Kidney capillary endothelial cell (primary cell): ENCODE data around the gene SKP2.
"Not testable (repeated sequence)": the region's sequence is repeated elsewhere in the genome, so short reads cannot be mapped to it uniquely, and the experiment has no call there.

Source experiments
- DNase-seq: peaks from one replicate; pipeline ENCODE4 v3.0.0-alpha.2; 2018; ENCODE audit warnings: low spot score

The SKP2 gene

DNA sequence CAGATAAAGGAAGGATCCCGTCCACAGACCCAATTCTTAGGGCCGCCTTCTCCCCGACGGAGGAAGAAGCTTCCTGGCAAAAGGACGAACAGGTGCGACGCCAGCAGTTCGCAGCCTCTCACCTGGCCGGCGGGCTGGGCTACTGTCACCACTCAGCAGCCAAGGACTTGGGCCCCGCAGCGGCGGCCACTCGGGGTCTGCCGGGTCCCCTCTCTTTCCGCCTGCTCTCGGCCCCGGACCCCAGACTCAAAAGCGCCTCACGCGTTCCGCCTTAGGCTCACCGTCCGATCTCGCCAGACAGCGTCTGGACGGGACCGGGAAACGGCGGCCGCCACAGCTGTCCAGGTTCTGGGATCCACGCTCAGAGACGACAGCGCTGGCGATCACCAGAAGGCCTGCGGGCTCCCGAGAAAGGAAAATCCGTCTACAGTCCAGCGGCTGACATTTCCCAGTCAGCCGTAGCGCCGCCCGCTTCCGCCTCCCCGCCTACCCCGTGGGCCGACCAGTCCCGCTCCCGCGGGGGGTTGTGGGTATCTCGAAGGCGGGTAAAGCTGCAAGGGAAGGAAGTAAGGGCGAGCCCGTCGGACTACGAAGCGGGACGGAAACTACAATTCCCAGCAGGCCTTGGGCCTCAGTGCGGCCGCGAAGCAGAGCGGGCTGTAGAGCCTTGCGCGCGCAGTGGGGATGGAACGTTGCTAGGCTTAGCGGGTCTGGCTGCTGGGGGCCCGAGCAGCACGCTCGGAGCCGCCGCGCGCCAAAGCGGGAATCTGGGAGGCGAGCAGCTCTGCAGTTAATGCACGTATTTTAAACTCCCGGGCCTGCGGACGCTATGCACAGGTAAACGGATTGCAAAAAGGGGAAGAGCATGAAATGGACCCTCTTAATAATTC lies at the start of gene SKP2, which contains the start of gene LMBRD2:
TSS of gene SKP2 (plus strand) at position 678 of the 890 bp plus-strand sequence. CDS start at position 830, 152 bp downstream.
TSS of gene LMBRD2 (minus strand) at position 454 of the 890 bp plus-strand sequence. CDS start 8,538 bp downstream, outside the sequence.
- peak; percentile 97 for DNase-seq

DNA sequence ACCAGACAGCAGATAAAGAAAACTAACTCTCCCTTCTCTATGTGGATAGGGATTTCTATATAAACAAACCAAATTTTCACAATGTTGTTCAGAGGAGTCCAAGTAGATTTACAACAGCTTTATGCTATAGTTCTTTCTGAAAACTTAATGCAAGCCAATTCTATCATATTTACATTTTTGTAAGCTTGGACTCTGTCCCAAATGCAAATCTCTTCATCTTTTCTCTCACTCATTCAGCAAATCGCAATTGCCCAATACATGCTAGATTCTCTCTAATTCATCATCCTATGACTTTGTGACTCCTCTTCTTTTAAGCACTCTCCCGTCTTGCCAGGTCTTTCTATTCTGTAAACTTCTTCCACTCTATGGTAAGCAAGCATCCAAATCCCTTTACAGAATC lies 46.1 kb upstream of the SKP2 start:
- no peak for DNase-seq

DNA sequence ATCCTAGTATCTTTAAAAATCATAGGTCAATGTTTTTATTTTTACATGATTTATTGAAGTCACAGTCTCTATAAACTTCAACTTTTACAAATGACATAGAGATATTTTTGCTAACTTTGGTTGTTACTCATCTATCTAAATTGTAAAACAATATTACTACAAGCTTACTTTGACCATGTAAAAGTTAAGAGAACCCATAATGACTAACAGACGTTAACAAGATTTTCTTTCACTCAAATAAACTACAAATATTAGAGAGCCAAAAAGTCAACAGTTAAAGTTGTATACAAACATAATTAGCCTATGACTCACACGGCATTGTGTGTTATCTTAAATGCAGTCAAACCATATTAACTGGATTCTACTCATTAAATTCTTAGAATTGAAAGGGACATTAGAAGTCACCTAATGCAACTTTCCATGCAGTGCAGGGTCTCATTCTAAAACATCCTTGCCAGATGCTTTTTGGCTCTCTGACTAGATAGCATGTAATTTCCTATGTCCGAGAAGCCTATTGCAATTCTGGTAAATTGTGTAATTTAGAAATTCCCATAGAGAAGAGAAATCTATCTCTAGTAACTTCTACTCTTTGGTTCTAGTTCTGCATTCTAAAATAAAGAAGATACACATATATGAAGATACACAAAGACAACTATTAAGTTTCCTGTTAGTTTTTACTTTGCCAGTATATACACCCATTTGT lies 43.0 kb upstream of the SKP2 start:
- no peak for DNase-seq

DNA sequence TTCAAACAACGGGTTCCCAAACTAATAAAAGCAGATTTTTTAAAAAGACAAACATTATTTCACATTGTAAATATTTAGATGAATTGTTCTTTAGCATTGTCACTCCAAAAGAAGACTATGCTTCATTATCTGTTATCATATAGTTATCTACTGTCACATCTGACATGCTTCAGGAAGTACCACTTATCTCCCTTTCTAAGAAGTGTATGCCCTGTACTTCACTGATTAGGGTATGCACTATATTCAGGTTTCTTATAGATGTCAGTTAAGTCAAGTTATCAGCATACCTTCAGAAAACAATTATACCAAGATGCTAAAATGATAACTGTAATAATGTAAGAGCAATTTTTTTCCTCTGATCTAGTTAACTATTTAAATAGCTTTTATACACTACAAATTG lies 40.7 kb upstream of the SKP2 start:
- no peak for DNase-seq

DNA sequence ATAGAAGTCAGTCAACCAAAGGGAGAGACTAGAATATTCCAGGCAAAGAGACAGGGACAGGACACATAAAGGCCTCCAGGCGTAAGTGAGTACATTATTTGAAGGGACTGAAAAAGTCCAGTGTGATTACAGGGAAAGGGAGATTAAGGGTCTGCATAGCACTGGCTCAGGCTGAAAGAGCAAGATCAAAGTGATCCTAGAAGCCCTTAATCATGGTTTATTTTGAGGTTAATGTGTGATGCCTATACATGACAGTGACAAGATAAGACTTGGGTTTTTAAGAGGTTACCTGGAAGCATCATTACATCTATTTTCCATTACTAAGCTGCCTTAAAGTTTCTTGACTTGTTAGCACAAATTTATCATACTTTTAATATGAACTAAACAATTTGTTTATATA lies 26.0 kb upstream of the SKP2 start:
- no peak for DNase-seq

DNA sequence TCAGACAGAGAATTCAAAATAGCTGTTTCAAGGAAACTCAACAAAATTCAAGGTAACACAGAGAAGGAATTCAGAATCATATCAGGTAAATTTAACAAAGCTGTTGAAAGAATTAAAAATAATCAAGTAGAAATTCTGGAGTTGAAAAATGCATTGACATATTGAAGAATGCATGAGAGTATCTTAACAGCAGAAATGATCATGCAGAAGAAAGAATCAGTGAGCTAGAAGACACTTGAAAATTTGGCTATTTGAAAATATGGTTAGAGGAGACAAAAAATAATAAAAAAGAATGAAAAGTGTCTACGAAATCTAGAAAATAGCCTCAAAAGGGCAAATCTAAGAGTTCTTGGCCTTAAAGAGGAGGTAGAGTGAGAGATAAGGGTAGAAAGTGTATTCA lies 23.1 kb upstream of the SKP2 start:
- no peak for DNase-seq

DNA sequence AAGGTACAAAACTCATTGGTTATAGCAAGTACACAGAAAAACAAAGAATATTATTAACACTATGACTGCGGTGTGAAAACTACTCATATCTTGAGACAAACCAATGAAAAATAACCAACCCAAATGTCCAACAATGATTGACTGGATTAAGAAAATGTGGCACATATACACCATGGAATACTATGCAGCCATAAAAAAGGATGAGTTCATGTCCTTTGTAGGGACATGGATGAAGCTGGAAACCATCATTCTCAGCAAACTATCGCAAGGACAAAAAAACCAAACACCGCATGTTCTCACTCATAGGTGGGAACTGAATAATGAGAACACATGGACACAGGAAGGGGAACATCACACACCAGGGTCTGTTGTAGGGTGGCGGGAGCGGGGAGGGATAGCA lies 22.2 kb upstream of the SKP2 start:
- not testable (repeated sequence) for DNase-seq

DNA sequence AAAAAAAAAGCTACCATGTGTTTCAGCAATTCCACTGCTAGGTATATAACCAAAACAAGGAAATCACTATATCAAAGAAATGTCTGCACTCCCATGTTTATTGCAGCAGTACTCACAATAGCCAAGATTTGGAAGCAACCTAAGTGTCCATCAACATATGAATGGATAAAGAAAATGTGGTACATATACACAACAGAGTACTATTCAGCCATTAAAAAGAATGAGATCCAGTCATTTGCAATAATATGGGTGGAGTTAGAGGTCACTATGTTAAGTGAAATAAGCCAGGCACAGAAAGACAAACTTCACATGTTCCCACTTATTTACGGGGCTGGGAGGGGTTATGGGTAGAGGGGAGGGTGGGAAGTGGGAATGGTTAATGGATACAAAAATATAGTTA lies 18.9 kb upstream of the SKP2 start:
- not testable (repeated sequence) for DNase-seq

DNA sequence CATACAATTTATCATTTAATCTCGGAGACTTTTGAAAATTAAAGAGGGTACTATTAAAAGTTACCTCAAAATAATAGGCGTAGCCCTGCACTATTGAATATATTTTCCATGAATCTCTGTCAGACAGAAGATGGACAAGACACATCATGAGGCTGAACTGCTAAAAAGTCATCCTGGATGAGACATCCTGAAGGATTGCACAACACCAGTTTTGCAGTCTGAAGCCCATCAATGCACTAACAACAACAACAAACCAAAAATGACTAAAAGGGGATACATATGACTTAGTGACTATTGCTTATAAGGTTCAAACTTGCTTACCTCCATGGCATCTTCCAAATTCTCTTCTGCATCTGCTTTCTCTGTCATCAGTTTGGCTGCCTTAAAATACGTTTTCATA lies 15.9 kb upstream of the SKP2 start:
- DNase-seq: no peak

DNA sequence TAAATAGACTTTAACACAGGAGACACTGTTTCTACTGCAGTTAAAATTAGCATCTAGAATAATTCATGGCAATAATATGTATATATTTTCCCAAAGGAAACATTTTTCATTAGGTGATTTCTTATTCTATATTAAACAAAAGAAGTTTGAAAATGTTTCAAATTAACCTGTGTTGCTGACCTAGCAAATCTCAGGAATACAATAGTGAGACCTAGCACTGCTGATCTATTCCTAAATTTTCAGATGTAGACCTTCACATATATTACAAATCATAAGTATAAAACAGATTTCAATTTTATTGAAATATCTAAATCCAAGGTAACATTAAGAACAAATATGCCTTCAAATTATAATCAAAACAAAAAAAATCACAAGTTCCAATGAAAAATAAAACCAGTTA lies 15.3 kb upstream of the SKP2 start:
- DNase-seq: no peak

DNA sequence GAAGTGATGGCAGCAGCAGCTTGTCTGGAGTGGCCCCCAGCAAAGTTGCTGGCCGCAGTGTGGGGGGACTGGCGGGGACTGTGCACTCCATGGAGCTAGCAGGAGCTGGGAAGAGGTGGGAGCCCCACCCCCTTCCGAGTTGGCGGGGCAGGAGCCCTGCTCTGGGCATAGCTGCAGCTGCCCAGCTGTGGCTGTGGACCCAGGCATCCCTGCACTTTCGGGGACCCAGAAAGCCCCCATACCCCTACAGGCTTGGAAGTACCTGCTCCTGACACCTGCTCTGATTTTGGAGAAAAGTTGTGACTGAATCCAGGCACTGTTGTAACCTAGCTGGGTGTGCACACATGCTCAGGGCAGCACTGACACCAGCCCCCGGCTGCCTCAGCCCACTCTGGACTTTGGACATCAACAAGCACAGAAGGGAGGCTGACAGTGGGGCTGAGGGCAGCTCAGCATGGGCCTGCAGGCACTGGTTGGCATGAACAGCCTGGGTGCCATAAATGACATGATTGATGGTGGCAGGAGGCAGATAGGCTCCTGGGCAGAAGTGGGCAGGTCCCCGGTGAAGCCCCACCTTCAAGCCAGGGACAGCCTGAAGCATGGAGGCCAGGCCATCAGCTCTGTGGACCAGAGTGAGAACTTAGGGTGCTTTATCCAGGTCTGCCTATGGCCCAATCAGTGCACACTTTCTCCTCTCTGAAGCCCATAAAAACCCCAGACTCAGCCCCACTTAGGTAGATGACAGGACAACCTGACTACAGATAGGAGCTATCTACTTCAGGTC lies 12.8 kb upstream of the SKP2 start:
- DNase-seq: no peak

DNA sequence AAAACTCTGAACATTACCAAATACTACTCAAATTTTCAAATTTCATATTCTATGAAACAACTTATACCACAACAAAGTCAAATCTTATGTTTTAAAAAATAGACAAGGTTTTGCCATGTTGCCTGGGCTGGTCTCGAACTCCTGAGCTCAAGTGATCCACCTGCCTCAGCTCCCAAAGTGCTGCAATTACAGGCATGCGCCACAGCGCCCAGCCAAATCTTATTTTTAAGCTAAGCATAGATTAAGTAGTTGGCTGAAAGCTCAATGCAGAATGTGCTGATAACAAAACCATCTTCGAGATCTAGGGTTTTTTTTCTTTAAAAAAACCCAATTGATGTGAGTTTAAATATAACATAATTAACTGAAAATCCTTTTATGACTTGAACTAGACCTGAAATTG lies 6.6 kb upstream of the SKP2 start:
- DNase-seq: no peak

DNA sequence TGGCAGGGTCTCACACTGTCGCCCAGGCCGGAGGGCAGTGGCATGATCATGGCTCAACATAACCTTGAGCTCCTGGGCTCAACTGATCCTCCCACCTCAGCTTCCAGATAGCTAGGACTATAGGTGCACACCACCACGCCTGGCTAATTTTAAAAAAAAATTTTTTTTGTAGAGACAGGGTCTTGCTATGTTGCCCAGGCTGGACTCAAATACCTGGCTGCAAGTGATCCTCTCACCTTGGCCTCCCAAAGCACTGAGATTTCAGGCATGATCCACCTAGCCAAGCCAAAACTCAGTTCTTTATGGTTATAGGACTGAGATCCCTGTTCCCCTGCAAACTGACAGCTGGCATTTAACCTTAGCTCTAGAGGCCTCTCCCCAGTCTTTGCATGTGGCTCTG lies 5.5 kb upstream of the SKP2 start:
- no peak for DNase-seq

DNA sequence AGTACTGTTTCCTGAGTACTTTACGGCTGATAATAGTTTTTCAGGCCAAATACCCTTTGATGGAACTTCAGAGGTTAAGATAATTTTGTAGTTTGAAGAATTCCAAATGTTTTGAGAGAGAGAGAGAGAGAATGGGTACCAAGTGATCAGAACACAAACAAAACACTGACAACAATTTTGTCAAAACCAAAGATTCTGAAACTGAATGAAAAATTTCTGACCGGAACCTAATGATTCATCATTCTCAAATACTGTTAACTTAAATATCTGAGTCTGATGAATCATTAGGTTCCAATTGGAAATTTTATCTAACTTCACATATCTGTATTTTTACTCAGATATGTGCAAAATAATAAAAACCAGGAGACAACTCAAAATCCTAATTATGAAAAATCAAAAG lies 4.2 kb upstream of the SKP2 start:
- no peak for DNase-seq

DNA sequence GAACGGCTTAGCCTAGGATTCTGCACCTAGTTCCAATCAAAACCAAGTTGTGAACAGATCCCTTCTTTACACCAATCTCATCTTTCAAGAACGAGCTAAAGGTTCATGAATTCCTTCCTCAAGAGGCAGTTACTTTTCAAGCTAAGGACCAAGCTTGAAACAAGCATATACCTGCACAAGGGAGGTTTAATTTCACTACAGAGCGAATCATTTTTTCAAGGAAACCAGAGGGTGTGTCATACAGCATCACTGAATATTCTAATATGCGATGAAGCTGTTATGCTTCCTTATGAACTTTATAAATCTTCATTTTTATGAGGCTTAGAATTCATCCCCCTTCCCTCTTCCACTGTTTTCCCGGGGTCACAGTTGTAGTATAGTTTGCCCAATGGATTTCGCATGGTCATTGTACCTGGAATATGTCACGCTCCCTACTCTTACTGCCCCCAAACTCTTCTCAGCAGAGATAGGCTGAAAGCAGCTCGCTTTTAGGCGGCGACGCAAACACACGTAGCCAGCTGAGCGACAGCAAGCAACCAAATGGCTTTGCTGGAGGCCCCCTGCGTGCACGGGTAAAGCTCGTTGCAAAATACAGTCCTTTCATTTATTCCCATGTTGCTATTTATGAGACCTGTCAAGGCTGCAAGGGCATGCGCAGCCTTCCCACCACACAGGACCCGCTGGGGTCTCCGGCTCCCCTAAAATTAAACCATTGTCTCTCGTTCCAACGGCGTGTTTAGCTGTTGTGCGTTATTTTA lies 1.1 kb upstream of the SKP2 start:
- DNase-seq: peak; percentile 28

DNA sequence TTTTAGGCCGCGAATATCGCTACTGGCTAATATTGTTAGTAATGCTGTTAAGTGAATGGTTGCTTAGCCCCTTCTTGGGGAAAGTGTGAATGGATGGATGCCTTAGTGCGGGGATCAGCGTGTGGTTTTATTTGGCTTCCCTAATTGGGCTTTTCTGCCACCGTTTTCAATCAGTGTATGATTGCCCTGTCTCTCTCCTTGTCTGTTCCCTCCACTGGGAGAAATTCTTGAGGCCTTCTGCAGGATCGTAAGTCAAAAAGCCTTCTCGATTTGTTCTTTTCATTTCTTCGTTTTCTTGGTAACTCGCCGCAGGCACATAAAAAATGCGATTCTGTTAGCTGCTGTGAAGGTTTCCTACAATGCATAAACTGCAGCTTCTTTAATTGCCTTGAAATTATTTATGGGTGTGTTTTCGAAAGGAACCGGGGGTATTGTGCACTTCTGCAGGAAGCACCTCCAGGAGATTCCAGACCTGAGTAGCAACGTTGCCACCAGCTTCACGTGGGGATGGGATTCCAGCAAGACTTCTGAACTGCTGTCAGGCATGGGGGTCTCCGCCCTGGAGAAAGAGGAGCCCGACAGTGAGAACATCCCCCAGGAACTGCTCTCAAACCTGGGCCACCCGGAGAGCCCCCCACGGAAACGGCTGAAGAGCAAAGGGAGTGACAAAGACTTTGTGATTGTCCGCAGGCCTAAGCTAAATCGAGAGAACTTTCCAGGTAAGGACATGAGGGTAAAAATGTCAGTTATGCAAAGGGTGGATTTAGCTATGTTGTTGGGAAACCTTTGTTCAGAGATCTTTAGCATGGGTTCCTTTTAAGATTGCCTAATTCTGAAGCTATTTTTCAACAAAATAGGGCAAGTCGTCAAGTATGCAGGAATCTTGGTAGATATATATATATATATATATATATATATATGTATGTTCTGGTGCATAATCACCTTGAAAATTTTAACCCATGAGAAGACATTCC lies 700 bp downstream of the SKP2 start:
- DNase-seq: peak; percentile 30

DNA sequence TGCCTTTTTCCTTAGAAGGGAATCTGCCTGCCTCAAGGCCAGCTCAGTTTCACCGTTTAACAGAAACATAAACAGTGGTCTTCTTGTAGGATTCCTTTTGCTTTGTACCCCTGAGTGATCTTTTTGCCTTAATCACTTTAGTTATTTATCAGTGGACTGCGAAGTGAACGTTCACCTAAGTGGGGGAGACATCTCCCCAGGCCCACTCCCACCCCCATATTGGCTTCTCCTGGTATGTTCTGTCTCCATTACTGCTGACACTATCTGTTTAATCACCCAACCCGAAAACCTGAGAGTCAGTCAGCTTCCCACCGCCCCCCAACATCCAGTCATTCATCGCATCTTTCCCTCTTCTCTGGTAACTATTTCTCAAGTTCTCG lies 1.4 kb downstream of the SKP2 start:
- DNase-seq: no peak

DNA sequence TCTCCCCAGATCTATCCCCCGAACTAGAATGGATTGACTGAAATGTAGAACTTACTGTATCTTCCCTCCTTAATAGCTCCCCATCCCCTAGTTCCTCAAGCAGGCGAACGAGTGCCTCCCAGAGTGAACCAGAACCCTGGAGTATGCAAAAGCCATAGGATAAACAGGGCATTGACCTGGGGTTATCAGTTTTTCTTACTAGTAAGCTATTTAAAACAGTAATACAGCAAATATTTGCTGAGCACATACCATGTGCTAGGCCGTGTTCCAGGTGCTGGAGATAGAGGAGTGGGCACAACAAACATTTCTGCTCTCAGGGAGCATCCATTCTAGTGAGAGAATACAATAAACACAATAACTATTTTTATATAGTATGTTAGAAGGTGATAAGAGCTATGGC lies 1.8 kb downstream of the SKP2 start:
- DNase-seq: no peak

DNA sequence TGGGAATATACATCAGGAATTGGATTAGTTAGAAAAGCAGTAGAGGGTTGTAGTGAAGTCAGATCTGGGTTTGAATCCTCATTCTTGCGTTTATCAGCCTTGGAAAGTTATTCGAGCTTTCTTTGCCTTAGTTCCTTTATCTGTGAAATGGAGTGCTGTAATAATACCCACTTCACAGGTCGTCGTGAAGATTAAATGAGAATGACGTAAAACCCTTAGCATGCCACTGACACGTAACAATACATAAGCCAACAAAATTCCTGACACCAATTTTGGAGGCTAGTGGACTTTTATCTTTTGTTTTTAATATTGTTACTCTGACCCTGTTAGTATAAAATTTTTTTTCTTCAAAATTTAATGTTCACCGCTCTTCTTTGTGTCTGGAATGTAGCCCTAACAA lies 3.4 kb downstream of the SKP2 start:
- no peak for DNase-seq

DNA sequence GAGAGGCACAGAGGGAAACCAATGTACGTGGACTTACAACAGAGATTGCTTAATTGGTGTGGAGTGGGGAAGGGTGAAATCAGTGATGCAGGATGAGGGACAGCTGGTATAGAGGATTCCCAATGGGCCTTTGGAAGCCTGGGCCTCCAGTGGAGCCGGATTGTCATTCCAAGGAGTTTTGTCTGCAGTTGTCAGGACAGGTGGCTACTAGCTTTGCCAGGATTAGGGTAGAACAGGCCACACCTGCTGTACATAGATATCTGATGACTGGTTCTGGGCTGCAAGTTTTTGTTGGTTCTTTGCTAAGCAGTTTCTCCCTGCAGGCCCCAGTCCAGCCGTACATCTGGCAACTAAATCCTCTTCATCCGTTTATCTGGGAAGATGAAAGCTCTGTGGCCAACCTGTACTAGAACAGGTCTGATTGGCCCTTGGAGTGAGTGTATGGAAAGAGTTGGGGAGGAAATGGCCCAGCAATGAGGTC lies 4.2 kb downstream of the SKP2 start:
- no peak for DNase-seq
